WTC11 (cell line): ENCODE measurements around the gene NT5C1A. TPM values are rescaled to one million over a fixed set of nuclear protein-coding genes. Genes with fewer than 3 reads are reported as not detected.
A peak's percentile ranks its signal among the peaks of the same experiment; 100 is the strongest.

ENCODE experiments used
- ATAC-seq: fragments of 200-7000 bp; cut with Tn5 transposase; 2 replicates; pipeline ENCODE4 v1.10.0; 2021; ENCODE audit warnings: mild to moderate bottlenecking, moderate library complexity
- CTCF ChIA-PET: fragments of 300-600 bp; sonication (Branson Sonifier 250); formaldehyde crosslinking; loops from one replicate; lab custom pipeline; 2021; ENCODE audit warnings: antibody characterized with exemption; lab: Charles Lee
- POLR2A ChIA-PET: fragments of 350-600 bp; sonication (Branson Sonifier 250); formaldehyde crosslinking; loops from one replicate; lab custom pipeline; 2021; ENCODE audit warnings: antibody characterized with exemption; lab: Charles Lee
- DNase-seq: peaks from one replicate; pipeline ENCODE4 v3.0.0; 2021; ENCODE audit warnings: low spot score
- H3K27ac Mint-ChIP-seq: 2 replicates; pipeline ENCODE4 v1.8.0; 2021; ENCODE audit warnings: mixed read lengths
- H3K27me3 Mint-ChIP-seq: 2 replicates; pipeline ENCODE4 v1.8.0; 2021; ENCODE audit warnings: low read depth, mild to moderate bottlenecking, moderate library complexity, mixed read lengths
- H3K36me3 Mint-ChIP-seq: 2 replicates; pipeline ENCODE4 v1.8.0; 2021; ENCODE audit warnings: mixed read lengths
- H3K4me1 Mint-ChIP-seq: 2 replicates; pipeline ENCODE4 v1.8.0; 2022; ENCODE audit warnings: mixed read lengths
- H3K4me3 Mint-ChIP-seq: 2 replicates; pipeline ENCODE4 v1.8.0; 2021; ENCODE audit warnings: mild to moderate bottlenecking, moderate library complexity, mixed read lengths
- H3K9me3 Mint-ChIP-seq: 2 replicates; pipeline ENCODE4 v1.8.0; 2021; ENCODE audit warnings: mixed read lengths
- ELF4 ChIP-seq: sonication (generic); formaldehyde crosslinking; IDR thresholded peaks from 2 replicates; pipeline ENCODE4 v1.8.1; 2022; ENCODE audit warnings: low read depth, mild to moderate bottlenecking, moderate library complexity, missing genetic modification reagents
- ESRRA ChIP-seq: sonication (generic); formaldehyde crosslinking; IDR thresholded peaks from 2 replicates; pipeline ENCODE4 v1.8.1; 2022; ENCODE audit warnings: mild to moderate bottlenecking, missing genetic modification reagents, borderline replicate concordance
- GABPB1 ChIP-seq: sonication (generic); formaldehyde crosslinking; IDR thresholded peaks from 2 replicates; pipeline ENCODE4 v1.8.1; 2023; ENCODE audit warnings: mild to moderate bottlenecking, missing genetic modification reagents
- GRHL2 ChIP-seq: fragments of 250-450 bp; sonication (Bioruptor Pico); IDR thresholded peaks from 2 replicates; pipeline ENCODE4 v1.8.0; 2022; ENCODE audit warnings: mild to moderate bottlenecking, moderate library complexity; ENCODE audit not compliant: insufficient replicate concordance, severe bottlenecking
- JAZF1 ChIP-seq: fragments of 250-450 bp; sonication (Bioruptor Pico); IDR thresholded peaks from 2 replicates; pipeline ENCODE4 v1.9.0; 2021; ENCODE audit warnings: moderate library complexity, mild to moderate bottlenecking, inconsistent platforms
- NR2C2 ChIP-seq: sonication (generic); formaldehyde crosslinking; IDR thresholded peaks from 2 replicates; pipeline ENCODE4 v1.8.0; 2022; ENCODE audit warnings: mild to moderate bottlenecking, missing genetic modification reagents
- ZNF138 ChIP-seq: sonication (generic); formaldehyde crosslinking; conservative IDR thresholded peaks from 2 replicates; pipeline ENCODE4 v1.8.1; 2022; ENCODE audit warnings: mild to moderate bottlenecking, moderate library complexity, missing genetic modification reagents
- ZNF219 ChIP-seq: sonication (generic); formaldehyde crosslinking; IDR thresholded peaks from 2 replicates; pipeline ENCODE4 v1.8.0; 2023; ENCODE audit warnings: missing genetic modification reagents, mild to moderate bottlenecking, borderline replicate concordance
- total RNA-seq: library from RNA; stranded (reverse); gene quantifications from 3 replicates; pipeline ENCODE4 v1.2.3, GENCODE V29; 2021
- TF ChIP-seq, protein P1 (sequence below): sonication (generic); formaldehyde crosslinking; IDR thresholded peaks from 2 replicates; pipeline ENCODE4 v1.8.1; 2023; ENCODE audit warnings: mild to moderate bottlenecking, missing genetic modification reagents
- TF ChIP-seq, protein P2 (sequence below): fragments of 250-450 bp; sonication (Bioruptor Pico); IDR thresholded peaks from 2 replicates; pipeline ENCODE4 v2.1.2; 2022; ENCODE audit warnings: mild to moderate bottlenecking, moderate library complexity
- TF ChIP-seq, protein P3 (sequence below): sonication (generic); formaldehyde crosslinking; IDR thresholded peaks from 2 replicates; pipeline ENCODE4 v1.8.0; 2022; ENCODE audit warnings: mild to moderate bottlenecking, missing genetic modification reagents
- TF ChIP-seq, protein P4 (sequence below): sonication (generic); formaldehyde crosslinking; IDR thresholded peaks from 2 replicates; pipeline ENCODE4 v1.8.1; 2022; ENCODE audit warnings: low read depth, missing genetic modification reagents, borderline replicate concordance
- TF ChIP-seq, protein P5 (sequence below): fragments of 250-450 bp; sonication (Bioruptor Pico); conservative IDR thresholded peaks from 2 replicates; pipeline ENCODE4 v1.9.0; 2021; ENCODE audit warnings: mild to moderate bottlenecking
- TF ChIP-seq, protein P6 (sequence below): sonication (generic); formaldehyde crosslinking; IDR thresholded peaks from 2 replicates; pipeline ENCODE4 v1.8.1; 2023; ENCODE audit warnings: mild to moderate bottlenecking, moderate library complexity, missing genetic modification reagents
- TF ChIP-seq, protein P7 (sequence below): sonication (generic); formaldehyde crosslinking; IDR thresholded peaks from 2 replicates; pipeline ENCODE4 v1.8.1; 2023; ENCODE audit warnings: mild to moderate bottlenecking, missing genetic modification reagents, moderate library complexity
- TF ChIP-seq, protein P8 (sequence below): fragments of 250-450 bp; sonication (Bioruptor Pico); IDR thresholded peaks from 2 replicates; pipeline ENCODE4 v1.9.0; 2021; ENCODE audit warnings: mild to moderate bottlenecking
- TF ChIP-seq, protein P9 (sequence below): sonication (generic); formaldehyde crosslinking; IDR thresholded peaks from 2 replicates; pipeline ENCODE4 v1.8.1; 2022; ENCODE audit warnings: mild to moderate bottlenecking, missing genetic modification reagents, moderate library complexity, borderline replicate concordance
- TF ChIP-seq, protein P10 (sequence below): fragments of 250-450 bp; sonication (Bioruptor Pico); IDR thresholded peaks from 2 replicates; pipeline ENCODE4 v1.9.0; 2021; ENCODE audit warnings: mild to moderate bottlenecking

The NT5C1A gene
- total RNA-seq, 1 experiment from 2014 or later: not detected

DNA sequence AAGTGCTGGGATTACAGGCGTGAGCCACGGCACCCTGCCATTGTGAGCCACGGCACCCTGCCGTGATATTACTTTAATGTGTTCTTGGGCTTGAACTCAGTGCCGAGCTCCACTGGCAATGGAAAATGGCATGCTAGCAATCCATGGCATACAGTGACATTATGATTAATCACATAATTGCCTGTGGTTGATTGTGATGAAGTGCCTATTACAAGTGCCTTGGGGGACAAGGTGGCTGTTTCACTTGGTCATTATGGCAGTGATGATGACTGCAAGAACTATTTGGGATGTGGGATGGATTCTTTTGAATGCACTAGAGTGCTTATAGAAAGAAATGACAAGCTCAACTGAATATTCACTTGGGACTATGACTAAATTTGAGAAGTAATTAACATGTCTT lies 41.6 kb upstream of the NT5C1A start (continued):
- TF ChIP-seq, protein P1, sequence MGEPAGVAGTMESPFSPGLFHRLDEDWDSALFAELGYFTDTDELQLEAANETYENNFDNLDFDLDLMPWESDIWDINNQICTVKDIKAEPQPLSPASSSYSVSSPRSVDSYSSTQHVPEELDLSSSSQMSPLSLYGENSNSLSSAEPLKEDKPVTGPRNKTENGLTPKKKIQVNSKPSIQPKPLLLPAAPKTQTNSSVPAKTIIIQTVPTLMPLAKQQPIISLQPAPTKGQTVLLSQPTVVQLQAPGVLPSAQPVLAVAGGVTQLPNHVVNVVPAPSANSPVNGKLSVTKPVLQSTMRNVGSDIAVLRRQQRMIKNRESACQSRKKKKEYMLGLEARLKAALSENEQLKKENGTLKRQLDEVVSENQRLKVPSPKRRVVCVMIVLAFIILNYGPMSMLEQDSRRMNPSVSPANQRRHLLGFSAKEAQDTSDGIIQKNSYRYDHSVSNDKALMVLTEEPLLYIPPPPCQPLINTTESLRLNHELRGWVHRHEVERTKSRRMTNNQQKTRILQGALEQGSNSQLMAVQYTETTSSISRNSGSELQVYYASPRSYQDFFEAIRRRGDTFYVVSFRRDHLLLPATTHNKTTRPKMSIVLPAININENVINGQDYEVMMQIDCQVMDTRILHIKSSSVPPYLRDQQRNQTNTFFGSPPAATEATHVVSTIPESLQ: no peak
- TF ChIP-seq ZNF219 (CRISPR knock-in tag): no peak
- no peak for TF ChIP-seq GRHL2 (CRISPR knock-in tag)
- TF ChIP-seq, protein P2, sequence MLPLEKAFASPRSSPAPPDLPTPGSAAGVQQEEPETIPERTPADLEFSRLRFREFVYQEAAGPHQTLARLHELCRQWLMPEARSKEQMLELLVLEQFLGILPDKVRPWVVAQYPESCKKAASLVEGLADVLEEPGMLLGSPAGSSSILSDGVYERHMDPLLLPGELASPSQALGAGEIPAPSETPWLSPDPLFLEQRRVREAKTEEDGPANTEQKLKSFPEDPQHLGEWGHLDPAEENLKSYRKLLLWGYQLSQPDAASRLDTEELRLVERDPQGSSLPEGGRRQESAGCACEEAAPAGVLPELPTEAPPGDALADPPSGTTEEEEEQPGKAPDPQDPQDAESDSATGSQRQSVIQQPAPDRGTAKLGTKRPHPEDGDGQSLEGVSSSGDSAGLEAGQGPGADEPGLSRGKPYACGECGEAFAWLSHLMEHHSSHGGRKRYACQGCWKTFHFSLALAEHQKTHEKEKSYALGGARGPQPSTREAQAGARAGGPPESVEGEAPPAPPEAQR (CRISPR knock-in tag): no peak
- no peak for TF ChIP-seq ELF4 (CRISPR knock-in tag)
- no peak for TF ChIP-seq ZNF138
- no peak for TF ChIP-seq GABPB1 (CRISPR knock-in tag)

DNA sequence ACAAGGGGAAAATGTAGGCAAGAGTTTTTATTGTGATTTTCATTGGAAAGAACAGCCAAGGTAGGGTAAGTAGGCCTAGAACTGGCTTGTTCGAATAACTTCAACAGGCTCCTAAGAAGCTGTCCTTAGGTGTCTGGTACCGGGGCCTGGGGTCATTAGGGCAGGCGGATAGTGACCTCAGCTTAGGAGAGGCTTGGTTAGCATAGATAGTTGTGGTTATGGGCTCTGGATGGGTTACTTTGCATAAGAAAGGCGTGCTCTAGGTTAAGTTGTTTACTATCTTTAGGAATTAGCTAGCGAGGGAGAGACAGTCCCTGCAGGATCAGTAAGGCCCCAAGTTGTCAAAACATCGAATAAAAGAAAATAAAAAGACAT lies 40.0 kb upstream of the NT5C1A start:
- ChIA-PET CTCF (interaction anchor here (1.1 to 4.2 kb wide), 10 partner anchors 8 to 106 kb away, joined by 3 to 62 read pairs (median 6); partner anchors contain the start of genes NT5C1A and PPIE), POLR2A (interaction anchor here (1.2 kb wide), 1 partner anchor 10 kb away, joined by 4 read pairs; no protein-coding TSS in a partner anchor)
- H3K4me3 Mint-ChIP-seq: no peak overlapping the region
- peaks cover 100% of the 10 kb centered on the region for H3K27me3 Mint-ChIP-seq
- peaks cover 12% of the 10 kb centered on the region for H3K4me1 Mint-ChIP-seq
- DNase-seq (peak; percentile 70), ATAC-seq (peak; percentile 93)
- H3K27ac Mint-ChIP-seq: no peak overlapping the region
- no peaks in the 10 kb centered on the region for H3K9me3 Mint-ChIP-seq
- no peaks in the 10 kb centered on the region for H3K36me3 Mint-ChIP-seq
- no peak for TF ChIP-seq NR2C2
- TF ChIP-seq JAZF1 (CRISPR knock-in tag): no peak
- TF ChIP-seq, protein P3, sequence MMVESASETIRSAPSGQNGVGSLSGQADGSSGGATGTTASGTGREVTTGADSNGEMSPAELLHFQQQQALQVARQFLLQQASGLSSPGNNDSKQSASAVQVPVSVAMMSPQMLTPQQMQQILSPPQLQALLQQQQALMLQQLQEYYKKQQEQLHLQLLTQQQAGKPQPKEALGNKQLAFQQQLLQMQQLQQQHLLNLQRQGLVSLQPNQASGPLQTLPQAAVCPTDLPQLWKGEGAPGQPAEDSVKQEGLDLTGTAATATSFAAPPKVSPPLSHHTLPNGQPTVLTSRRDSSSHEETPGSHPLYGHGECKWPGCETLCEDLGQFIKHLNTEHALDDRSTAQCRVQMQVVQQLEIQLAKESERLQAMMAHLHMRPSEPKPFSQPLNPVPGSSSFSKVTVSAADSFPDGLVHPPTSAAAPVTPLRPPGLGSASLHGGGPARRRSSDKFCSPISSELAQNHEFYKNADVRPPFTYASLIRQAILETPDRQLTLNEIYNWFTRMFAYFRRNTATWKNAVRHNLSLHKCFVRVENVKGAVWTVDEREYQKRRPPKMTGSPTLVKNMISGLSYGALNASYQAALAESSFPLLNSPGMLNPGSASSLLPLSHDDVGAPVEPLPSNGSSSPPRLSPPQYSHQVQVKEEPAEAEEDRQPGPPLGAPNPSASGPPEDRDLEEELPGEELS (CRISPR knock-in tag): peak; percentile 60; the same call in 1 of the 2 replicates
- TF ChIP-seq, protein P4, sequence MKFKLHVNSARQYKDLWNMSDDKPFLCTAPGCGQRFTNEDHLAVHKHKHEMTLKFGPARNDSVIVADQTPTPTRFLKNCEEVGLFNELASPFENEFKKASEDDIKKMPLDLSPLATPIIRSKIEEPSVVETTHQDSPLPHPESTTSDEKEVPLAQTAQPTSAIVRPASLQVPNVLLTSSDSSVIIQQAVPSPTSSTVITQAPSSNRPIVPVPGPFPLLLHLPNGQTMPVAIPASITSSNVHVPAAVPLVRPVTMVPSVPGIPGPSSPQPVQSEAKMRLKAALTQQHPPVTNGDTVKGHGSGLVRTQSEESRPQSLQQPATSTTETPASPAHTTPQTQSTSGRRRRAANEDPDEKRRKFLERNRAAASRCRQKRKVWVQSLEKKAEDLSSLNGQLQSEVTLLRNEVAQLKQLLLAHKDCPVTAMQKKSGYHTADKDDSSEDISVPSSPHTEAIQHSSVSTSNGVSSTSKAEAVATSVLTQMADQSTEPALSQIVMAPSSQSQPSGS: no peak
- TF ChIP-seq, protein P5, sequence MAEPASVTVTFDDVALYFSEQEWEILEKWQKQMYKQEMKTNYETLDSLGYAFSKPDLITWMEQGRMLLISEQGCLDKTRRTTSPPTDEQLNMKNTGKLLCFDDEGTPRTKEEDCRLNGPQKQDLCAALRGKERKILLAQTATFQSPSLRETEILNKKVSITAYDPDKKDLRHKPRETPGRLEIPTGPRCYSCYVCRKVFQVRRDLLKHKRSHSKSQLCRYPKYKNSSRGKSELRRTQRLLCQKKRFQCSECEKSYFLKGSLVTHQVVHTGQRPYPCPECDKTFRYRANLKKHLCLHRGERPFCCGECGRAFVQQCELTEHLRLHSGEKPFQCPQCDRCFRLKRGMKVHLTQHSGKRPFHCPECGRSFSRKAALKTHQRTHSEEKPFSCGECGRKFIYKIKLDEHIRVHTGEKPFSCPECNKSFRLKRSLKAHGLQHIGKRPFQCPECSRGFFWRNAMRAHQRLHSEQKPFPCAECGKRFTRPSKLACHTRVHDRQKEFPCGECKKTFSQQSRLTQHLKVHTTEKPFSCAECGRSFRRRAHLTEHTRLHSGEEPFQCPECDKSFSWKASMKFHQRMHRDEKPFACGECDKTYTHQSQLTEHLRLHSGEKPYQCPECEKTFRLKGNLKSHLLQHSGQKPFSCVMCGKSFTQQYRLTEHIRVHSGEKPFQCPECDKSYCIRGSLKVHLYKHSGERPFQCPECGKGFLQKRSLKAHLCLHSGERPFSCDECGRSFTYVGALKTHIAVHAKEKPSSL (CRISPR knock-in tag): no peak
- TF ChIP-seq, protein P6, sequence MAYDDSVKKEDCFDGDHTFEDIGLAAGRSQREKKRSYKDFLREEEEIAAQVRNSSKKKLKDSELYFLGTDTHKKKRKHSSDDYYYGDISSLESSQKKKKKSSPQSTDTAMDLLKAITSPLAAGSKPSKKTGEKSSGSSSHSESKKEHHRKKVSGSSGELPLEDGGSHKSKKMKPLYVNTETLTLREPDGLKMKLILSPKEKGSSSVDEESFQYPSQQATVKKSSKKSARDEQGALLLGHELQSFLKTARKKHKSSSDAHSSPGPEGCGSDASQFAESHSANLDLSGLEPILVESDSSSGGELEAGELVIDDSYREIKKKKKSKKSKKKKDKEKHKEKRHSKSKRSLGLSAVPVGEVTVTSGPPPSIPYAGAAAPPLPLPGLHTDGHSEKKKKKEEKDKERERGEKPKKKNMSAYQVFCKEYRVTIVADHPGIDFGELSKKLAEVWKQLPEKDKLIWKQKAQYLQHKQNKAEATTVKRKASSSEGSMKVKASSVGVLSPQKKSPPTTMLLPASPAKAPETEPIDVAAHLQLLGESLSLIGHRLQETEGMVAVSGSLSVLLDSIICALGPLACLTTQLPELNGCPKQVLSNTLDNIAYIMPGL: no peak
- TF ChIP-seq ZNF219 (CRISPR knock-in tag): no peak
- no peak for TF ChIP-seq ZNF138
- TF ChIP-seq, protein P7, sequence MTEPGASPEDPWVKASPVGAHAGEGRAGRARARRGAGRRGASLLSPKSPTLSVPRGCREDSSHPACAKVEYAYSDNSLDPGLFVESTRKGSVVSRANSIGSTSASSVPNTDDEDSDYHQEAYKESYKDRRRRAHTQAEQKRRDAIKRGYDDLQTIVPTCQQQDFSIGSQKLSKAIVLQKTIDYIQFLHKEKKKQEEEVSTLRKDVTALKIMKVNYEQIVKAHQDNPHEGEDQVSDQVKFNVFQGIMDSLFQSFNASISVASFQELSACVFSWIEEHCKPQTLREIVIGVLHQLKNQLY: no peak
- no peak for TF ChIP-seq ESRRA (CRISPR knock-in tag)
- TF ChIP-seq, protein P8, sequence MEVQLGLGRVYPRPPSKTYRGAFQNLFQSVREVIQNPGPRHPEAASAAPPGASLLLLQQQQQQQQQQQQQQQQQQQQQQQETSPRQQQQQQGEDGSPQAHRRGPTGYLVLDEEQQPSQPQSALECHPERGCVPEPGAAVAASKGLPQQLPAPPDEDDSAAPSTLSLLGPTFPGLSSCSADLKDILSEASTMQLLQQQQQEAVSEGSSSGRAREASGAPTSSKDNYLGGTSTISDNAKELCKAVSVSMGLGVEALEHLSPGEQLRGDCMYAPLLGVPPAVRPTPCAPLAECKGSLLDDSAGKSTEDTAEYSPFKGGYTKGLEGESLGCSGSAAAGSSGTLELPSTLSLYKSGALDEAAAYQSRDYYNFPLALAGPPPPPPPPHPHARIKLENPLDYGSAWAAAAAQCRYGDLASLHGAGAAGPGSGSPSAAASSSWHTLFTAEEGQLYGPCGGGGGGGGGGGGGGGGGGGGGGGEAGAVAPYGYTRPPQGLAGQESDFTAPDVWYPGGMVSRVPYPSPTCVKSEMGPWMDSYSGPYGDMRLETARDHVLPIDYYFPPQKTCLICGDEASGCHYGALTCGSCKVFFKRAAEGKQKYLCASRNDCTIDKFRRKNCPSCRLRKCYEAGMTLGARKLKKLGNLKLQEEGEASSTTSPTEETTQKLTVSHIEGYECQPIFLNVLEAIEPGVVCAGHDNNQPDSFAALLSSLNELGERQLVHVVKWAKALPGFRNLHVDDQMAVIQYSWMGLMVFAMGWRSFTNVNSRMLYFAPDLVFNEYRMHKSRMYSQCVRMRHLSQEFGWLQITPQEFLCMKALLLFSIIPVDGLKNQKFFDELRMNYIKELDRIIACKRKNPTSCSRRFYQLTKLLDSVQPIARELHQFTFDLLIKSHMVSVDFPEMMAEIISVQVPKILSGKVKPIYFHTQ (CRISPR knock-in tag): no peak
- TF ChIP-seq, protein P9, sequence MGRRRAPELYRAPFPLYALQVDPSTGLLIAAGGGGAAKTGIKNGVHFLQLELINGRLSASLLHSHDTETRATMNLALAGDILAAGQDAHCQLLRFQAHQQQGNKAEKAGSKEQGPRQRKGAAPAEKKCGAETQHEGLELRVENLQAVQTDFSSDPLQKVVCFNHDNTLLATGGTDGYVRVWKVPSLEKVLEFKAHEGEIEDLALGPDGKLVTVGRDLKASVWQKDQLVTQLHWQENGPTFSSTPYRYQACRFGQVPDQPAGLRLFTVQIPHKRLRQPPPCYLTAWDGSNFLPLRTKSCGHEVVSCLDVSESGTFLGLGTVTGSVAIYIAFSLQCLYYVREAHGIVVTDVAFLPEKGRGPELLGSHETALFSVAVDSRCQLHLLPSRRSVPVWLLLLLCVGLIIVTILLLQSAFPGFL (CRISPR knock-in tag): no peak
- TF ChIP-seq, protein P10, sequence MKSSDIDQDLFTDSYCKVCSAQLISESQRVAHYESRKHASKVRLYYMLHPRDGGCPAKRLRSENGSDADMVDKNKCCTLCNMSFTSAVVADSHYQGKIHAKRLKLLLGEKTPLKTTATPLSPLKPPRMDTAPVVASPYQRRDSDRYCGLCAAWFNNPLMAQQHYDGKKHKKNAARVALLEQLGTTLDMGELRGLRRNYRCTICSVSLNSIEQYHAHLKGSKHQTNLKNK (CRISPR knock-in tag): 0 out of 2 replicates have a peak, but pooled peaks have one; percentile 42
